Omental fat pad (tissue), 4 donors: ENCODE measurements around the gene IL36RN. TPM values are rescaled to one million over a fixed set of nuclear protein-coding genes. Genes with fewer than 3 reads are reported as not detected.

Experiments
- ATAC-seq: fragments of 150-250 bp; one replicate; pipeline ENCODE4 v1.9.1; 2016; ENCODE audit warnings: mild to moderate bottlenecking, moderate library complexity; ENCODE audit not compliant: low FRiP score
- DNase-seq: peaks from one replicate; pipeline ENCODE4 v3.0.0-alpha.2; 2019; ENCODE audit warnings: low spot score
- CTCF ChIP-seq, 3 donors: fragments of 450-650 bp; IDR thresholded peaks; one replicate each; pipeline ENCODE4 v1.5.1; 2016 to 2017; ENCODE audit warnings: antibody characterized with exemption in 3 of 3, mild to moderate bottlenecking in 3 of 3, moderate library complexity in 2 of 3
- total RNA-seq, 4 donors: library from RNA; depleted of rRNA; stranded (reverse); fragments of >200 nt; gene quantifications; one replicate each; pipeline ENCODE4 v1.1.0, GENCODE V29; 2016

The IL36RN gene
- total RNA-seq, 4 donors from 2014 or later: not detected

GRCh38 chr2:113039719-113040118 lies 19.3 kb upstream of the IL36RN start:
- no peak for TF ChIP-seq CTCF (IDR thresholded peaks at IDR 0.05)
- DNase-seq (no peak), ATAC-seq (no peak)

GRCh38 chr2:113041871-113042270 lies 17.1 kb upstream of the IL36RN start:
- ATAC-seq (no peak), DNase-seq (no peak)
- no peak for TF ChIP-seq CTCF (IDR thresholded peaks at IDR 0.05)

- DNase-seq (no peak), ATAC-seq (no peak)
- no peak for TF ChIP-seq CTCF (IDR thresholded peaks at IDR 0.05)
Measured at GRCh38 chr2:113046465-113046864, 12.5 kb upstream of the IL36RN start.

- no peak for TF ChIP-seq CTCF (IDR thresholded peaks at IDR 0.05)
- ATAC-seq (no peak), DNase-seq (no peak)
Measured at GRCh38 chr2:113050921-113051895, 7.8 kb upstream of the IL36RN start.

GRCh38 chr2:113052396-113052917 lies 6.5 kb upstream of the IL36RN start, which contains the start of gene IL36B:
Gene IL36B (minus strand): TSS chr2:113052867.
- no peak for ATAC-seq
- TF ChIP-seq CTCF (IDR thresholded peaks at IDR 0.05): no peak
- no peak for DNase-seq

GRCh38 chr2:113053666-113054065 lies 5.3 kb upstream of the IL36RN start:
- TF ChIP-seq CTCF (IDR thresholded peaks at IDR 0.05): no peak
- DNase-seq (no peak), ATAC-seq (no peak)
